ENCODE data around the gene VAV2. TPM values are rescaled to one million over a fixed set of nuclear protein-coding genes. Genes with fewer than 3 reads are reported as not detected.

Gene VAV2
- total RNA-seq, 1 experiment from 2014 or later: 9.7 TPM

GRCh38 chr9:133841167-133841812, 150.8 kb downstream of the VAV2 start:
- H3K4me2 ChIP-seq (ENCODE audit: low read length): no peak overlapping the region
- H2AFZ ChIP-seq (ENCODE audit: low read length): no peak overlapping the region
- intact Hi-C loops (cut with micrococcal nuclease): no loop called here
- DNase-seq (no peak), ATAC-seq (no peak)
- no peaks in the 10 kb centered on the region for H4K20me1 ChIP-seq (ENCODE audit: low read length)
- no peak overlapping the region for H3K27ac ChIP-seq (ENCODE audit: low read length)
- no peaks in the 10 kb centered on the region for H3K4me1 ChIP-seq (ENCODE audit: insufficient read depth, low read length)
- ChIA-PET POLR2A (ENCODE audit: unreplicated experiment) (no interaction called here), CTCF (no interaction called here)
- H3K79me2 ChIP-seq (ENCODE audit: low read length): no peaks in the 10 kb centered on the region
- no peaks in the 10 kb centered on the region for H3K27me3 ChIP-seq (ENCODE audit: low read length)
- no TSS peak for BruUV-seq (replicated peaks)
- H3K36me3 ChIP-seq (ENCODE audit: low read depth, low read length): no peaks in the 10 kb centered on the region
- H3K9me3 ChIP-seq (ENCODE audit: low read length): no peaks in the 10 kb centered on the region
- no peak for TF ChIP-seq CTCF (conservative IDR thresholded peaks at IDR 0.05; ENCODE audit: low read depth, low read length)
- no peak for TF ChIP-seq EZH2phosphoT487 (IDR thresholded peaks at IDR 0.05; ENCODE audit: borderline replicate concordance, low read length)
- no peak for TF ChIP-seq EZH2 (IDR thresholded peaks at IDR 0.05; ENCODE audit: low read length, unreplicated experiment)
- H3K9me2 ChIP-seq (replicated peaks; ENCODE audit: low read length): no peaks in the 10 kb centered on the region
- no peaks in the 10 kb centered on the region for H3F3A ChIP-seq (ENCODE audit: low read length, unreplicated experiment)
- H3K9ac ChIP-seq (ENCODE audit: low read length): no peak overlapping the region
- H3K4me3 ChIP-seq (ENCODE audit: low read length): no peak overlapping the region

GRCh38 chr9:133839822-133840329, 152.2 kb downstream of the VAV2 start:
- Histone ChIP-seq H2AFZ (ENCODE audit: low read length) (no peak overlapping the region), H3K27me3 (ENCODE audit: low read length) (no peaks in the 10 kb centered on the region), H3K4me1 (ENCODE audit: insufficient read depth, low read length) (no peaks in the 10 kb centered on the region), H3K9ac (ENCODE audit: low read length) (no peak overlapping the region), H3K79me2 (ENCODE audit: low read length) (no peaks in the 10 kb centered on the region), H3K27ac (ENCODE audit: low read length) (no peak overlapping the region), H4K20me1 (ENCODE audit: low read length) (no peaks in the 10 kb centered on the region), H3K9me2 (replicated peaks; ENCODE audit: low read length) (no peaks in the 10 kb centered on the region), H3K36me3 (ENCODE audit: low read depth, low read length) (no peaks in the 10 kb centered on the region), H3K4me2 (ENCODE audit: low read length) (no peak overlapping the region), H3F3A (ENCODE audit: low read length, unreplicated experiment) (no peaks in the 10 kb centered on the region), H3K4me3 (ENCODE audit: low read length) (no peak overlapping the region), H3K9me3 (ENCODE audit: low read length) (no peaks in the 10 kb centered on the region)
- no peak for ATAC-seq
- intact Hi-C loops (cut with micrococcal nuclease): no loop called here
- no peak for TF ChIP-seq EZH2 (IDR thresholded peaks at IDR 0.05; ENCODE audit: low read length, unreplicated experiment)
- TF ChIP-seq CTCF (conservative IDR thresholded peaks at IDR 0.05; ENCODE audit: low read depth, low read length): no peak
- no peak for TF ChIP-seq EZH2phosphoT487 (IDR thresholded peaks at IDR 0.05; ENCODE audit: borderline replicate concordance, low read length)
- no TSS peak for BruUV-seq (replicated peaks)
- ChIA-PET POLR2A (ENCODE audit: unreplicated experiment) (no interaction called here), CTCF (interaction anchor here (0.6 kb wide), 1 partner anchor 22 kb away, joined by 7 read pairs; no protein-coding TSS in a partner anchor)
- no peak for DNase-seq

GRCh38 chr9:133838859-133839507, 153.1 kb downstream of the VAV2 start:
- H3K4me3 ChIP-seq (ENCODE audit: low read length): no peak overlapping the region
- H3K9ac ChIP-seq (ENCODE audit: low read length): no peak overlapping the region
- no peaks in the 10 kb centered on the region for H4K20me1 ChIP-seq (ENCODE audit: low read length)
- ChIA-PET POLR2A (ENCODE audit: unreplicated experiment) (no interaction called here), CTCF (no interaction called here)
- H3K9me3 ChIP-seq (ENCODE audit: low read length): no peaks in the 10 kb centered on the region
- no peak for ATAC-seq
- no peak overlapping the region for H3K27ac ChIP-seq (ENCODE audit: low read length)
- no peaks in the 10 kb centered on the region for H3K4me1 ChIP-seq (ENCODE audit: insufficient read depth, low read length)
- no peaks in the 10 kb centered on the region for H3K9me2 ChIP-seq (replicated peaks; ENCODE audit: low read length)
- BruUV-seq (replicated peaks): no TSS peak
- H3K27me3 ChIP-seq (ENCODE audit: low read length): no peaks in the 10 kb centered on the region
- TF ChIP-seq CTCF (conservative IDR thresholded peaks at IDR 0.05; ENCODE audit: low read depth, low read length) (no peak), EZH2phosphoT487 (IDR thresholded peaks at IDR 0.05; ENCODE audit: borderline replicate concordance, low read length) (no peak), EZH2 (IDR thresholded peaks at IDR 0.05; ENCODE audit: low read length, unreplicated experiment) (no peak)
- no peak for DNase-seq
- H2AFZ ChIP-seq (ENCODE audit: low read length): no peak overlapping the region
- no peaks in the 10 kb centered on the region for H3K36me3 ChIP-seq (ENCODE audit: low read depth, low read length)
- intact Hi-C loops (cut with micrococcal nuclease): no loop called here
- H3K79me2 ChIP-seq (ENCODE audit: low read length): no peaks in the 10 kb centered on the region
- H3K4me2 ChIP-seq (ENCODE audit: low read length): no peak overlapping the region
- no peaks in the 10 kb centered on the region for H3F3A ChIP-seq (ENCODE audit: low read length, unreplicated experiment)
